HepG2 (cell line): ENCODE results near the gene SMAD7. TPM values are rescaled to one million over a fixed set of nuclear protein-coding genes. Genes with fewer than 3 reads are reported as not detected.
A peak's percentile ranks its signal among the peaks of the same experiment; 100 is the strongest.

Source experiments
- ATAC-seq: fragments of 200-7000 bp; cut with Tn5 transposase; 3 replicates; pipeline ENCODE4 v1.9.1; 2020; ENCODE audit warnings: mild to moderate bottlenecking, moderate library complexity
- BruUV-seq: library from RNA; stranded (reverse); fragments of 400-500 nt; replicated peaks from 2 replicates; lab custom pipeline; 2021; lab: Mats Ljungman, UMichigan
- CTCF ChIA-PET: fragments of 300-600 bp; formaldehyde crosslinking; extraction: SDS; loops from one replicate; lab custom pipeline; 2021; ENCODE audit warnings: low total read pairs, inconsistent platforms, low intra/inter-chr PET ratio; lab: Yijun Ruan, JAX
- POLR2A ChIA-PET: fragments of 350-600 bp; sonication (Branson Sonifier 250); formaldehyde crosslinking; loops from one replicate; lab custom pipeline; 2020; ENCODE audit warnings: antibody characterized with exemption, inconsistent platforms; lab: Yijun Ruan, JAX
- DNase-seq: peaks from one replicate; pipeline ENCODE4 v3.0.0-alpha.2; 2015; ENCODE audit warnings: low spot score
- FAIRE-seq: peaks from 3 replicates; lab custom pipeline; 2011; peaks lifted over from hg19 to GRCh38; lab: Jason Lieb, UNC
- H2AFZ ChIP-seq: one replicate; pipeline ENCODE4 v1.6.1; 2011; ENCODE audit warnings: low read length, inconsistent platforms
- H3K27ac ChIP-seq: fragments of 300-600 bp; 3 replicates; pipeline ENCODE4 v1.8.0; 2011; ENCODE audit warnings: mixed run types, mild to moderate bottlenecking, mixed read lengths, low read length, inconsistent platforms; ENCODE audit not compliant: insufficient read depth; ENCODE audit errors: extremely low read length
- H3K27me3 ChIP-seq, 2 experiments: fragments of 200-600 bp in 1 of 2; 2 replicates in 1 of 2; 3 replicates in 1 of 2; pipeline versions ENCODE4 v1.6.0 to v1.8.0; 2011; ENCODE audit warnings: low read length in 2 of 2, mild to moderate bottlenecking in 2 of 2, moderate library complexity in 2 of 2, inconsistent platforms in 1 of 2; ENCODE audit not compliant: insufficient read depth in 2 of 2, control insufficient read depth in 1 of 2
- H3K36me3 ChIP-seq, 2 experiments: fragments of 200-600 bp in 1 of 2; replicated peaks in 1 of 2; 2 replicates in 1 of 2; 3 replicates in 1 of 2; pipeline versions ENCODE4 v1.5.1 to v1.8.0; 2011; ENCODE audit warnings: low read length in 2 of 2, inconsistent platforms in 1 of 2; ENCODE audit not compliant: insufficient read depth in 2 of 2, control insufficient read depth in 1 of 2
- H3K4me1 ChIP-seq: 2 replicates; pipeline ENCODE4 v1.5.1; 2012; ENCODE audit warnings: low read length, inconsistent platforms; ENCODE audit not compliant: insufficient read depth
- H3K4me2 ChIP-seq: 2 replicates; pipeline ENCODE4 v1.6.0; 2011; ENCODE audit warnings: low read depth, low read length, inconsistent platforms
- H3K4me3 ChIP-seq, 3 experiments: fragments of 200-600 bp in 1 of 3; sonication (generic), shearing (Covaris generic) in 1 of 3; replicated peaks in 1 of 3; 2 replicates each; pipeline ENCODE4 v1.5.1; 2011 to 2016; ENCODE audit warnings: low read length in 3 of 3, inconsistent platforms in 2 of 3, low read depth in 2 of 3, mild to moderate bottlenecking in 2 of 3, control low read depth in 1 of 3, mixed read lengths in 1 of 3; ENCODE audit not compliant: insufficient read depth in 1 of 3
- H3K79me2 ChIP-seq: one replicate; pipeline ENCODE4 v1.6.1; 2011; ENCODE audit warnings: low read length, inconsistent platforms; ENCODE audit not compliant: insufficient read depth
- H3K9ac ChIP-seq: 2 replicates; pipeline ENCODE4 v1.6.0; 2011; ENCODE audit warnings: mild to moderate bottlenecking, low read depth, low read length, inconsistent platforms; ENCODE audit not compliant: insufficient read depth
- H3K9me3 ChIP-seq: 2 replicates; pipeline ENCODE4 v1.5.1; 2012; ENCODE audit warnings: mild to moderate bottlenecking, low read length
- H4K20me1 ChIP-seq: 2 replicates; pipeline ENCODE4 v1.6.0; 2011; ENCODE audit warnings: inconsistent platforms, mild to moderate bottlenecking, low read length, moderate library complexity; ENCODE audit not compliant: insufficient read depth
- CCDC6 ChIP-seq: sonication (generic); formaldehyde crosslinking; IDR thresholded peaks from 2 replicates; pipeline ENCODE4 v1.8.1; 2022; ENCODE audit warnings: mild to moderate bottlenecking, missing genetic modification reagents, moderate library complexity
- HNRNPK ChIP-seq: fragments of 200-400 bp; formaldehyde crosslinking; IDR thresholded peaks from 2 replicates; pipeline ENCODE4 v1.6.1; 2018; ENCODE audit warnings: low read length, low read depth, moderate library complexity, mild to moderate bottlenecking; ENCODE audit not compliant: poor library complexity, severe bottlenecking
- HNRNPLL ChIP-seq: fragments of 200-400 bp; formaldehyde crosslinking; IDR thresholded peaks from 2 replicates; pipeline ENCODE4 v1.6.1; 2017; ENCODE audit warnings: mild to moderate bottlenecking, low read depth, low read length; ENCODE audit not compliant: poor library complexity, severe bottlenecking
- IKZF1 ChIP-seq: fragments of 450-650 bp; IDR thresholded peaks from 2 replicates; pipeline ENCODE4 v1.7.1; 2016
- JUND ChIP-seq: sonication (generic); formaldehyde crosslinking; IDR thresholded peaks from 2 replicates; pipeline ENCODE4 v1.8.0; 2022; ENCODE audit warnings: mild to moderate bottlenecking, missing genetic modification reagents
- PHF21A ChIP-seq: sonication (generic); formaldehyde crosslinking; IDR thresholded peaks from 2 replicates; pipeline ENCODE4 v1.5.0; 2020; ENCODE audit warnings: mild to moderate bottlenecking, missing genetic modification reagents
- SNAPC2 ChIP-seq: sonication (generic); formaldehyde crosslinking; IDR thresholded peaks from 2 replicates; pipeline ENCODE4 v1.8.1; 2022; ENCODE audit warnings: mild to moderate bottlenecking, missing genetic modification reagents
- U2AF1 ChIP-seq: fragments of 200-400 bp; formaldehyde crosslinking; optimal IDR thresholded peaks from 2 replicates; pipeline ENCODE3; 2017; ENCODE audit warnings: mild to moderate bottlenecking, low read depth, low read length
- ZKSCAN5 ChIP-seq: sonication (generic); formaldehyde crosslinking; IDR thresholded peaks from 2 replicates; pipeline ENCODE4 v1.5.1; 2020; ENCODE audit warnings: mild to moderate bottlenecking, missing genetic modification reagents
- ZNF296 ChIP-seq: sonication (generic); formaldehyde crosslinking; conservative IDR thresholded peaks from 2 replicates; pipeline ENCODE4 v1.5.0; 2020; ENCODE audit warnings: mild to moderate bottlenecking, missing genetic modification reagents
- ZNF614 ChIP-seq: IDR thresholded peaks from 2 replicates; pipeline ENCODE4 v1.6.1; 2018; ENCODE audit warnings: missing biosample characterization, missing genetic modification reagents, inconsistent platforms, borderline replicate concordance
- WGBS: methylation state at CpG from one replicate; pipeline ENCODE4 v1.1.6; 2017; ENCODE audit warnings: low lambda C conversion rate; 5-methylcytosine and 5-hydroxymethylcytosine counted together
- in situ Hi-C: cut with HindIII; loops from 2 replicates; pipeline ENCODE4 v1.10.0; 2017; ENCODE audit warnings: low pct_unique_long_range_greater_than_20kb; ENCODE audit not compliant: extremely low pct_ligation_motif_present
- intact Hi-C: fragments of 100-400 bp; cut with micrococcal nuclease; formaldehyde crosslinking; loops from one replicate; pipeline ENCODE4 v1.10.0; 2022; ENCODE audit not compliant: unreplicated experiment
- polyA plus RNA-seq, 8 experiments: library from polyadenylated mRNA; depleted of rRNA in 3 of 8; stranded (reverse) in 7 of 8; unstranded in 1 of 8; fragments of >200 nt; fragmentation: Illumina TruSeq in 4 of 8; extraction: Trizol in 4 of 8; gene quantifications; 2 replicates each; pipeline versions ENCODE4 v1.2.1 to v1.2.3, GENCODE V29; 2011 to 2016; ENCODE audit warnings: low read depth in 4 of 8, missing spikeins in 1 of 8, mixed read lengths in 1 of 8; ENCODE audit not compliant: insufficient read depth in 1 of 8
- total RNA-seq, 5 experiments: library from RNA; depleted of rRNA; stranded (reverse); fragments of >200 nt; fragmentation: Illumina TruSeq; extraction: Trizol; gene quantifications; 2 replicates each; pipeline ENCODE4 v1.2.3, GENCODE V29; 2016; ENCODE audit warnings: low read depth in 1 of 5
- TF ChIP-seq, protein P1 (sequence below): sonication (generic); formaldehyde crosslinking; IDR thresholded peaks from 2 replicates; pipeline ENCODE4 v1.5.1; 2020; ENCODE audit warnings: mild to moderate bottlenecking, moderate library complexity, missing genetic modification reagents
- TF ChIP-seq, protein P2 (sequence below), 2 experiments: sonication (generic) in 1 of 2; formaldehyde crosslinking in 1 of 2; IDR thresholded peaks; 2 replicates each; pipeline versions ENCODE4 v1.4.0 to v1.6.1; 2016 to 2020; ENCODE audit warnings: borderline replicate concordance in 1 of 2, low read depth in 1 of 2, mild to moderate bottlenecking in 1 of 2, missing genetic modification reagents in 1 of 2
- TF ChIP-seq, protein P3 (sequence below): sonication (generic); formaldehyde crosslinking; IDR thresholded peaks from 2 replicates; pipeline ENCODE4 v1.8.0; 2022; ENCODE audit warnings: missing genetic modification reagents, mild to moderate bottlenecking, inconsistent platforms, borderline replicate concordance

The SMAD7 gene
- total and polyA plus RNA-seq, 2 of the 13 experiments (the other 11 are each of a cell fraction or from before 2014, with no cell fraction given) = 17.4 to 24.7 TPM

DNA sequence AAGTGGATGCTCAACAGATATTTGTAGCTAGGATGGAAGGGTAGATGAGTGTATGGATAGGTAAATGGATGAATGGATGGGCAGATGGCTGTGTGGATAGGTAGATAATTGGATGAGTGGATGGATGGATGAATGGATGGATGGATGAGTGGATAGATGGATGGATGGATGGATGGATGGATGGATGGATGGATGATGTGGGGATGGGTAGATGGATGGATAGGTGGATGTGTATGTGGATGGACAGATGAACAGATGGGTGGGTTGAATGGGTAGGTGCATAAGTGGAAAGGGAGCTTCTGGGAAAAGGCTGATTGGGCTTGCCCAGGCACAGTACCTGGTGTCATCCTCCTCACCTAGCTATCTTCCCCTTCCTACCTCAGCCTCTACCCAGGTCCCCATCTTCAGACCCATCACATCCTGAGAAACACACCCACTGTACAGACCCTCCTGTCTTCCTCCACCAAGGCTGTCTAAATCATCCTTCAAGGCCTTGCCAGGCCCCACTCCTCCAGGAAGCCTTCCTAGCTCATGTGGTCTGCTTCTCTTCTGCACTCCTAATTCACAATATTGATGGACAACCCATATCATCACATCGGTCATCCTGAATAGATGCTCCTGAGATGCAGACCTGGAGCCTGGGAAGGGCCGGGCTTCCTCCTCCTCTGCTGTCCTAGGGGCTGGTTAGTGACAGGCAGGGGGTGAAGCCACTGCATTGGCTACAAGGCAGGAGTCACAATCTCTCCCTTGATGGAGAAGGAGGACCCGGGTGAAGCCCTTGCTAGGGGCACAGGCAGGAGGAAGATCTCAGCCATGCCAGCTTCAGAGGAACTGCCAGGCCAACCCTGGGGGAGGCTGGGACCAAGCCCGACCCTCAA lies 49.4 kb downstream of the SMAD7 start:
- in situ Hi-C loops = loop anchor here (5.0 kb wide), 1 partner anchor 224 kb away; no protein-coding TSS in a partner anchor
- H2AFZ ChIP-seq = no peak overlapping the region
- no peaks in the 10 kb centered on the region for H3K36me3 ChIP-seq
- no peak for FAIRE-seq
- 0 out of 2 replicates have a peak overlapping the region, but pooled peaks have one; percentile 87 for H3K9ac ChIP-seq
- TF ChIP-seq HNRNPK = peak; percentile 49
- TF ChIP-seq JUND (CRISPR knock-in tag) = no peak
- TF ChIP-seq, protein P1, sequence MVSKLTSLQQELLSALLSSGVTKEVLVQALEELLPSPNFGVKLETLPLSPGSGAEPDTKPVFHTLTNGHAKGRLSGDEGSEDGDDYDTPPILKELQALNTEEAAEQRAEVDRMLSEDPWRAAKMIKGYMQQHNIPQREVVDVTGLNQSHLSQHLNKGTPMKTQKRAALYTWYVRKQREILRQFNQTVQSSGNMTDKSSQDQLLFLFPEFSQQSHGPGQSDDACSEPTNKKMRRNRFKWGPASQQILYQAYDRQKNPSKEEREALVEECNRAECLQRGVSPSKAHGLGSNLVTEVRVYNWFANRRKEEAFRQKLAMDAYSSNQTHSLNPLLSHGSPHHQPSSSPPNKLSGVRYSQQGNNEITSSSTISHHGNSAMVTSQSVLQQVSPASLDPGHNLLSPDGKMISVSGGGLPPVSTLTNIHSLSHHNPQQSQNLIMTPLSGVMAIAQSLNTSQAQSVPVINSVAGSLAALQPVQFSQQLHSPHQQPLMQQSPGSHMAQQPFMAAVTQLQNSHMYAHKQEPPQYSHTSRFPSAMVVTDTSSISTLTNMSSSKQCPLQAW (CRISPR knock-in tag) = no peak
- 0 out of 2 replicates have a peak, but pooled peaks have one; percentile 12 for TF ChIP-seq SNAPC2 (CRISPR knock-in tag)
- TF ChIP-seq PHF21A (CRISPR knock-in tag) = no peak
- peak; percentile 5 for TF ChIP-seq U2AF1
- TF ChIP-seq HNRNPLL = no peak
- TF ChIP-seq, protein P2, sequence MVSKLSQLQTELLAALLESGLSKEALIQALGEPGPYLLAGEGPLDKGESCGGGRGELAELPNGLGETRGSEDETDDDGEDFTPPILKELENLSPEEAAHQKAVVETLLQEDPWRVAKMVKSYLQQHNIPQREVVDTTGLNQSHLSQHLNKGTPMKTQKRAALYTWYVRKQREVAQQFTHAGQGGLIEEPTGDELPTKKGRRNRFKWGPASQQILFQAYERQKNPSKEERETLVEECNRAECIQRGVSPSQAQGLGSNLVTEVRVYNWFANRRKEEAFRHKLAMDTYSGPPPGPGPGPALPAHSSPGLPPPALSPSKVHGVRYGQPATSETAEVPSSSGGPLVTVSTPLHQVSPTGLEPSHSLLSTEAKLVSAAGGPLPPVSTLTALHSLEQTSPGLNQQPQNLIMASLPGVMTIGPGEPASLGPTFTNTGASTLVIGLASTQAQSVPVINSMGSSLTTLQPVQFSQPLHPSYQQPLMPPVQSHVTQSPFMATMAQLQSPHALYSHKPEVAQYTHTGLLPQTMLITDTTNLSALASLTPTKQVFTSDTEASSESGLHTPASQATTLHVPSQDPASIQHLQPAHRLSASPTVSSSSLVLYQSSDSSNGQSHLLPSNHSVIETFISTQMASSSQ (IDR thresholded peaks at IDR 0.05; ENCODE audit: low read depth) = no peak
- TF ChIP-seq, protein P2 (CRISPR knock-in tag; IDR thresholded peaks at IDR 0.05; ENCODE audit: borderline replicate concordance) = no peak
- TF ChIP-seq CCDC6 (CRISPR knock-in tag) = 0 out of 2 replicates have a peak, but pooled peaks have one; percentile 1
- TF ChIP-seq ZNF296 = no peak
- TF ChIP-seq, protein P3, sequence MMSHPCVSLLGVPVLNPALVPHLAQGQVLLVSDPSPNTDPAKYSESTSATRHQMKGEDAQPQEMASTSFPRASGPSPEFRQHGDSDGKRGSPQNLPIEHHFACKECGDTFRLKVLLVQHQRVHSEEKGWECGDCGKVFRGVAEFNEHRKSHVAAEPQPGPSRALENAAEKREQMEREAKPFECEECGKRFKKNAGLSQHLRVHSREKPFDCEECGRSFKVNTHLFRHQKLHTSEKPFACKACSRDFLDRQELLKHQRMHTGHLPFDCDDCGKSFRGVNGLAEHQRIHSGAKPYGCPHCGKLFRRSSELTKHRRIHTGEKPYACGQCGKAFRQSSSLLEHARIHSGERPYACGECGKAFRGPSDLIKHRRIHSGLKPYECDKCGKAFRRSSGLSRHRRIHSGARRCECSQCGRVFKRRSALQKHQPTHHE (CRISPR knock-in tag) = no peak
- TF ChIP-seq IKZF1 = 0 out of 2 replicates have a peak, but pooled peaks have one; percentile 43
- TF ChIP-seq ZKSCAN5 = peak; percentile 43; the same call in 1 of the 2 replicates
- TF ChIP-seq ZNF614 = no peak
- H4K20me1 ChIP-seq = no peaks in the 10 kb centered on the region
- H3K27me3 ChIP-seq = no peaks in the 10 kb centered on the region
- intact Hi-C loops = loop anchor here (1.0 kb wide), 1 partner anchor 29 kb away; no protein-coding TSS in a partner anchor
- peak overlapping the region in 1 of 3 experiments; percentile 73; a peak in 1 of 6 replicates for H3K4me3 ChIP-seq
- H3K27ac ChIP-seq = no peak overlapping the region
- H3K9me3 ChIP-seq = no peaks in the 10 kb centered on the region
- no TSS peak for BruUV-seq
- no peak for DNase-seq
- ATAC-seq = no peak
- H3K4me2 ChIP-seq = peak overlapping the region; percentile 94
- H3K4me1 ChIP-seq = peaks cover 53% of the 10 kb centered on the region
- ChIA-PET POLR2A (interaction anchor here (0.9 to 3.4 kb wide), 11 partner anchors 9 to 326 kb away, joined by 3 to 36 read pairs (median 4); no protein-coding TSS in a partner anchor), CTCF (no interaction called here)
- peaks cover 4% of the 10 kb centered on the region for H3K79me2 ChIP-seq
- 26% methylated on average over 4 of the region's 4 CpGs for WGBS
